ENCODE data around the gene ZRANB3.
"Not testable (repeated sequence)": the region's sequence is repeated elsewhere in the genome, so short reads cannot be mapped to it uniquely, and the experiment has no call there.

The ZRANB3 gene

DNA sequence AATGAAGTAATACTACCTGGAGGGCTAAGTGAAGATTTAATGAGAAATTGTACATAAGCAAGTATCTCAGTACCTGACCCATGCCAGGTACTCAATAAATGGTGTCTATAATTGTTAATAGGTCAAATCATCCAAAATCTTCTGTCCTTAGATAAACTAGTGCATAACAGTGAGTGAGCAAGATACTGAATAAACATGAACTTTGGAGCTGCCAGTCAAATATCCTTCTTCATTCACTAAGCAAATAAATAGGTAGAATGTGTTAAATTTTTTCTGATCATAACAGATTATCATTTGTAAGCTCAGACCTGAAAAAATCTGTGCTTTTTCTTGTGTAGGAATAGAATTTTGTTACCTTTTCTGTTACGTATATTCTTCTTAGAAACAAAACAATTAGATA, 439.3 kb downstream of the ZRANB3 start:
- DNase-seq (ENCODE audit: extremely low read depth, low read depth), result no peak
- H3K4me3 ChIP-seq (replicated peaks; ENCODE audit: low read depth, low read length), result no peak overlapping the region
- TF ChIP-seq, protein P1, sequence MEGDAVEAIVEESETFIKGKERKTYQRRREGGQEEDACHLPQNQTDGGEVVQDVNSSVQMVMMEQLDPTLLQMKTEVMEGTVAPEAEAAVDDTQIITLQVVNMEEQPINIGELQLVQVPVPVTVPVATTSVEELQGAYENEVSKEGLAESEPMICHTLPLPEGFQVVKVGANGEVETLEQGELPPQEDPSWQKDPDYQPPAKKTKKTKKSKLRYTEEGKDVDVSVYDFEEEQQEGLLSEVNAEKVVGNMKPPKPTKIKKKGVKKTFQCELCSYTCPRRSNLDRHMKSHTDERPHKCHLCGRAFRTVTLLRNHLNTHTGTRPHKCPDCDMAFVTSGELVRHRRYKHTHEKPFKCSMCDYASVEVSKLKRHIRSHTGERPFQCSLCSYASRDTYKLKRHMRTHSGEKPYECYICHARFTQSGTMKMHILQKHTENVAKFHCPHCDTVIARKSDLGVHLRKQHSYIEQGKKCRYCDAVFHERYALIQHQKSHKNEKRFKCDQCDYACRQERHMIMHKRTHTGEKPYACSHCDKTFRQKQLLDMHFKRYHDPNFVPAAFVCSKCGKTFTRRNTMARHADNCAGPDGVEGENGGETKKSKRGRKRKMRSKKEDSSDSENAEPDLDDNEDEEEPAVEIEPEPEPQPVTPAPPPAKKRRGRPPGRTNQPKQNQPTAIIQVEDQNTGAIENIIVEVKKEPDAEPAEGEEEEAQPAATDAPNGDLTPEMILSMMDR (IDR thresholded peaks at IDR 0.05; ENCODE audit: low read depth, low read length, missing control alignments), result no peak

DNA sequence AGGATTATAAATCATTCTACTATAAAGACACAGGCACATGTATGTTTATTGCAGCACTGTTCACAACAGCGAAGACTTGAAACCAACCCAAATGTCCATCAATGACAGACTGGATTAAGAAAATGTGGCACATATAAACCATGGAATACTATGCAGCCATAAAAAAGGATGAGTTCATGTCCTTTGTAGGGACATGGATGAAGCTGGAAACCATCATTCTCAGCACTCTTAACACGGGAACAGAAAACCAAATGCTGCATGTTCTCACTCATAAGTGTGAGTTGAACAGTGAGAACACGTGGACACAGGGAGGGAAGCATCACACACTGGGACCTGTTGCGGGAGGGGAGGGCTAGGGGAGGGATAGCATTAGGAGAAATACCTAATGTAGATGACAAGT, 441.4 kb downstream of the ZRANB3 start:
- DNase-seq (ENCODE audit: extremely low read depth, low read depth); H3K4me3 ChIP-seq (replicated peaks; ENCODE audit: low read depth, low read length): not testable (repeated sequence)

All from HFF-Myc (cell line).